ENCODE measurements around the gene EFHC2.

DNA sequence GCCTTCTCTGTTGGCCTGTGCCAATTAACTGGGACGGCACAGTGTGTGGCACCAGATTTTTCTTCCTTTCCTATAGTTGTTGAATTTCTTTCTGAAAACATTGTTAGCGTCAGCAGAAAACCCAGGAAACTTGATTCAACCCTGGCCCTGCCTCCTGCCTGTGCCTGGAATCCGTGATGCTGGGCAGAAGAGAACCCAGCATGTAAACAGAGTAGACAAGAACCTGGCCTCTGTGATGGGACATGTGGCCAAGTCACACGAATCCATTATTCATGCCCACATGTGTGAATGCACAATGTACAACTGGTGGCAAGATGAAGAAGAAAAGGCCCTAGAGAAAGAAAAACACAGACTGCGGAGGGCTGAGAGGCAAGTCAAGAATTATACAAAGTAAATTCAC is 111.4 kb downstream of the EFHC2 start:
- TF ChIP-seq, protein P1, sequence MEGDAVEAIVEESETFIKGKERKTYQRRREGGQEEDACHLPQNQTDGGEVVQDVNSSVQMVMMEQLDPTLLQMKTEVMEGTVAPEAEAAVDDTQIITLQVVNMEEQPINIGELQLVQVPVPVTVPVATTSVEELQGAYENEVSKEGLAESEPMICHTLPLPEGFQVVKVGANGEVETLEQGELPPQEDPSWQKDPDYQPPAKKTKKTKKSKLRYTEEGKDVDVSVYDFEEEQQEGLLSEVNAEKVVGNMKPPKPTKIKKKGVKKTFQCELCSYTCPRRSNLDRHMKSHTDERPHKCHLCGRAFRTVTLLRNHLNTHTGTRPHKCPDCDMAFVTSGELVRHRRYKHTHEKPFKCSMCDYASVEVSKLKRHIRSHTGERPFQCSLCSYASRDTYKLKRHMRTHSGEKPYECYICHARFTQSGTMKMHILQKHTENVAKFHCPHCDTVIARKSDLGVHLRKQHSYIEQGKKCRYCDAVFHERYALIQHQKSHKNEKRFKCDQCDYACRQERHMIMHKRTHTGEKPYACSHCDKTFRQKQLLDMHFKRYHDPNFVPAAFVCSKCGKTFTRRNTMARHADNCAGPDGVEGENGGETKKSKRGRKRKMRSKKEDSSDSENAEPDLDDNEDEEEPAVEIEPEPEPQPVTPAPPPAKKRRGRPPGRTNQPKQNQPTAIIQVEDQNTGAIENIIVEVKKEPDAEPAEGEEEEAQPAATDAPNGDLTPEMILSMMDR (IDR thresholded peaks at IDR 0.05): no peak
- TF ChIP-seq RAD21 (IDR thresholded peaks at IDR 0.05; ENCODE audit: low read length) (no peak), RCOR1 (IDR thresholded peaks at IDR 0.05; ENCODE audit: low read length) (no peak), SMC3 (IDR thresholded peaks at IDR 0.05; ENCODE audit: low read depth, low read length) (no peak), RXRA (IDR thresholded peaks at IDR 0.05; ENCODE audit: borderline replicate concordance, low read depth) (no peak), RFX5 (IDR thresholded peaks at IDR 0.05; ENCODE audit: low read length) (no peak), POLR2AphosphoS5 (IDR thresholded peaks at IDR 0.05; ENCODE audit: low read depth, low read length) (no peak), YY1 (IDR thresholded peaks at IDR 0.05; ENCODE audit: low read depth) (no peak), SIN3A (IDR thresholded peaks at IDR 0.05; ENCODE audit: borderline replicate concordance, low read depth, low read length) (no peak), CHD2 (IDR thresholded peaks at IDR 0.05; ENCODE audit: low read length, partially characterized antibody) (no peak), EZH2phosphoT487 (IDR thresholded peaks at IDR 0.05; ENCODE audit: borderline replicate concordance, low read depth) (no peak)
- TF ChIP-seq, protein P2, sequence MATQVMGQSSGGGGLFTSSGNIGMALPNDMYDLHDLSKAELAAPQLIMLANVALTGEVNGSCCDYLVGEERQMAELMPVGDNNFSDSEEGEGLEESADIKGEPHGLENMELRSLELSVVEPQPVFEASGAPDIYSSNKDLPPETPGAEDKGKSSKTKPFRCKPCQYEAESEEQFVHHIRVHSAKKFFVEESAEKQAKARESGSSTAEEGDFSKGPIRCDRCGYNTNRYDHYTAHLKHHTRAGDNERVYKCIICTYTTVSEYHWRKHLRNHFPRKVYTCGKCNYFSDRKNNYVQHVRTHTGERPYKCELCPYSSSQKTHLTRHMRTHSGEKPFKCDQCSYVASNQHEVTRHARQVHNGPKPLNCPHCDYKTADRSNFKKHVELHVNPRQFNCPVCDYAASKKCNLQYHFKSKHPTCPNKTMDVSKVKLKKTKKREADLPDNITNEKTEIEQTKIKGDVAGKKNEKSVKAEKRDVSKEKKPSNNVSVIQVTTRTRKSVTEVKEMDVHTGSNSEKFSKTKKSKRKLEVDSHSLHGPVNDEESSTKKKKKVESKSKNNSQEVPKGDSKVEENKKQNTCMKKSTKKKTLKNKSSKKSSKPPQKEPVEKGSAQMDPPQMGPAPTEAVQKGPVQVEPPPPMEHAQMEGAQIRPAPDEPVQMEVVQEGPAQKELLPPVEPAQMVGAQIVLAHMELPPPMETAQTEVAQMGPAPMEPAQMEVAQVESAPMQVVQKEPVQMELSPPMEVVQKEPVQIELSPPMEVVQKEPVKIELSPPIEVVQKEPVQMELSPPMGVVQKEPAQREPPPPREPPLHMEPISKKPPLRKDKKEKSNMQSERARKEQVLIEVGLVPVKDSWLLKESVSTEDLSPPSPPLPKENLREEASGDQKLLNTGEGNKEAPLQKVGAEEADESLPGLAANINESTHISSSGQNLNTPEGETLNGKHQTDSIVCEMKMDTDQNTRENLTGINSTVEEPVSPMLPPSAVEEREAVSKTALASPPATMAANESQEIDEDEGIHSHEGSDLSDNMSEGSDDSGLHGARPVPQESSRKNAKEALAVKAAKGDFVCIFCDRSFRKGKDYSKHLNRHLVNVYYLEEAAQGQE (IDR thresholded peaks at IDR 0.05; ENCODE audit: low read depth, low read length): no peak
- TF ChIP-seq, protein P3, sequence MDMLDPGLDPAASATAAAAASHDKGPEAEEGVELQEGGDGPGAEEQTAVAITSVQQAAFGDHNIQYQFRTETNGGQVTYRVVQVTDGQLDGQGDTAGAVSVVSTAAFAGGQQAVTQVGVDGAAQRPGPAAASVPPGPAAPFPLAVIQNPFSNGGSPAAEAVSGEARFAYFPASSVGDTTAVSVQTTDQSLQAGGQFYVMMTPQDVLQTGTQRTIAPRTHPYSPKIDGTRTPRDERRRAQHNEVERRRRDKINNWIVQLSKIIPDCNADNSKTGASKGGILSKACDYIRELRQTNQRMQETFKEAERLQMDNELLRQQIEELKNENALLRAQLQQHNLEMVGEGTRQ (IDR thresholded peaks at IDR 0.05; ENCODE audit: borderline replicate concordance, low read depth, low read length): no peak
- TF ChIP-seq, protein P4, sequence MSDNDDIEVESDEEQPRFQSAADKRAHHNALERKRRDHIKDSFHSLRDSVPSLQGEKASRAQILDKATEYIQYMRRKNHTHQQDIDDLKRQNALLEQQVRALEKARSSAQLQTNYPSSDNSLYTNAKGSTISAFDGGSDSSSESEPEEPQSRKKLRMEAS (IDR thresholded peaks at IDR 0.05; ENCODE audit: low read depth): no peak

Data from SK-N-SH (cell line).